ENCODE results near the gene SH2D6. TPM values are rescaled to one million over a fixed set of nuclear protein-coding genes. Genes with fewer than 3 reads are reported as not detected.

Gene SH2D6
- total and polyA plus RNA-seq, 2 of the 8 experiments (the other 6 are each of a cell fraction or from before 2014, with no cell fraction given): 0.42 TPM; not detected in 1

DNA sequence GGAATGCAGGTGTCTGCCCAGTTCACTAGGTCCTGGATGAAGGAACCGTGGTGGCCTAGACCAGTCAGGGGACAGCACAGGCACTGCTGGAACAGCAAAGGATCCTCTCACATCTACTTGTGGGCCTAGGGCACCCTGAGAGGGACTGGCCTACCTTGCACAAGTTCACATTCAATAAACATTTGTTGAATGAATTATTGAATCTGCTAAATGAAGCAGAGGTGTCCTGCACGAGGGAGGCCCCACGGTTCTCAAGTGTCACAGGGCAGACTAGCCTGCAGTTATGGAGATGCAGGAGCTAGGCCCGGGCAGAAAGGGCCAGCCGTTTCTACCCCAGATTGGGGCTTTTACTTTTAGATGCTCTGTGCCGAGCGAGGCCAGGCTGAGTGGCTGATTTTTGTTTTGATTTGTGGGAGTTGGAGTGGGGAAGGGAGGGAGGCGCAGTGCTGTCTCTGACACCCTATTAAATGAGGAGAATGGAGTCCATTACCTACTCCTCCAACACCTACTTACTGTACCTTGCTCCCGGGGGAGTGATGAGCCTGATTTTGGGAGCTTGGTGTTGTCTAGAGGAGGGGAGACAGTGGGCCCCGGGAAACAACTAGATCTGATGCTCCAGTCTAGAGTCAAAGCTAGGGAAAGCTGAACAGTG, 18.4 kb downstream of the SH2D6 start (continued):
- TF ChIP-seq SIX5 (IDR thresholded peaks at IDR 0.05; ENCODE audit: low read depth, low read length) (no peak), EP300 (IDR thresholded peaks at IDR 0.05; ENCODE audit: borderline replicate concordance in 1 of 2, low read depth in 2 of 2, low read length in 2 of 2) (no peak), GTF2F1 (IDR thresholded peaks at IDR 0.05; ENCODE audit: borderline replicate concordance, low read depth, low read length) (no peak), HDAC6 (IDR thresholded peaks at IDR 0.05; ENCODE audit: low read depth, low read length) (no peak), EZH2 (IDR thresholded peaks at IDR 0.05; ENCODE audit: low read depth, low read length, severe bottlenecking) (no peak), TEAD4 (IDR thresholded peaks at IDR 0.05; ENCODE audit: low read depth, low read length) (no peak), CTCF (IDR thresholded peaks at IDR 0.05; ENCODE audit: control extremely low read depth in 1 of 3, insufficient read depth in 1 of 3, low read depth in 1 of 3, low read length in 3 of 3) (no peak)

Data from H1 (cell line).